Hematopoietic multipotent progenitor cell treated with erythropoietin and hydrocortisone succinate and interleukin-3 and kit ligand, for 8 days (in vitro differentiated cells): ENCODE measurements around the gene GPC3.

ENCODE experiments used
- DNase-seq: peaks from one replicate; pipeline ENCODE4 v3.0.0-alpha.2; 2015

The GPC3 gene

GRCh38 chrX:133674726-133675470 is 310.5 kb downstream of the GPC3 start:
- DNase-seq = no peak

- DNase-seq = peak; percentile 20
Measured at GRCh38 chrX:133670383-133670782, 315.0 kb downstream of the GPC3 start.

- no peak for DNase-seq
Measured at GRCh38 chrX:133669214-133669613, 316.2 kb downstream of the GPC3 start.

- no peak for DNase-seq
Measured at GRCh38 chrX:133668225-133668931, 317.0 kb downstream of the GPC3 start.

- no peak for DNase-seq
Measured at GRCh38 chrX:133666256-133666655, 319.1 kb downstream of the GPC3 start.

GRCh38 chrX:133661962-133662839 is 323.2 kb downstream of the GPC3 start:
- DNase-seq = no peak

- no peak for DNase-seq
Measured at GRCh38 chrX:133660281-133660680, 325.1 kb downstream of the GPC3 start.

GRCh38 chrX:133658293-133658911 is 327.0 kb downstream of the GPC3 start:
- DNase-seq = no peak

GRCh38 chrX:133655275-133656265 is 329.8 kb downstream of the GPC3 start:
- no peak for DNase-seq

- no peak for DNase-seq
Measured at GRCh38 chrX:133654811-133655210, 330.6 kb downstream of the GPC3 start.

- no peak for DNase-seq
Measured at GRCh38 chrX:133653358-133653757, 332.0 kb downstream of the GPC3 start.

GRCh38 chrX:133652185-133652584 is 333.2 kb downstream of the GPC3 start:
- DNase-seq = no peak

- no peak for DNase-seq
Measured at GRCh38 chrX:133650239-133650638, 335.2 kb downstream of the GPC3 start.

GRCh38 chrX:133649651-133650050 is 335.7 kb downstream of the GPC3 start:
- DNase-seq = no peak

- no peak for DNase-seq
Measured at GRCh38 chrX:133648594-133648993, 336.8 kb downstream of the GPC3 start.

- DNase-seq = no peak
Measured at GRCh38 chrX:133646719-133647116, 338.7 kb downstream of the GPC3 start.

GRCh38 chrX:133645977-133646718 is 339.2 kb downstream of the GPC3 start:
- DNase-seq = no peak

GRCh38 chrX:133645256-133645655 is 340.1 kb downstream of the GPC3 start:
- no peak for DNase-seq

- no peak for DNase-seq
Measured at GRCh38 chrX:133640161-133641015, 345.0 kb downstream of the GPC3 start.

GRCh38 chrX:133639726-133640125 is 345.7 kb downstream of the GPC3 start:
- DNase-seq = no peak
